K562 (cell line): ENCODE measurements around the gene TCF20. TPM values are rescaled to one million over a fixed set of nuclear protein-coding genes. Genes with fewer than 3 reads are reported as not detected.

Experiments
- ATAC-seq: fragments of 200-7000 bp; cut with Tn5 transposase; 3 replicates; pipeline ENCODE4 v1.9.1; 2020; ENCODE audit warnings: moderate library complexity
- BruUV-seq: library from RNA; stranded (reverse); fragments of 400-500 nt; replicated peaks from 2 replicates; lab custom pipeline; 2021; lab: Mats Ljungman, UMichigan
- CTCF ChIA-PET: fragments of 300-600 bp; formaldehyde crosslinking; extraction: SDS; loops from one replicate; lab custom pipeline; 2021; ENCODE audit warnings: low intra/inter-chr PET ratio; lab: Yijun Ruan, JAX
- POLR2A ChIA-PET: fragments of 300-600, 350-650 bp; sonication (Branson Sonifier 250); formaldehyde crosslinking; extraction: SDS; loops from one replicate; lab custom pipeline; 2021; ENCODE audit warnings: antibody characterized with exemption, inconsistent platforms; lab: Yijun Ruan, JAX
- DNase-seq, 4 experiments: peaks; one replicate each; pipeline versions ENCODE4 v3.0.0 to v3.0.0-alpha.2; 2011 to 2018; ENCODE audit warnings: low spot score in 3 of 4, mixed read lengths in 3 of 4; ENCODE audit errors: extremely low read depth in 1 of 4
- FAIRE-seq: peaks from 2 replicates; lab custom pipeline; 2011; peaks lifted over from hg19 to GRCh38; lab: Jason Lieb, UNC
- H2AFZ ChIP-seq: 2 replicates; pipeline ENCODE4 v1.6.0; 2011; ENCODE audit warnings: low read depth, low read length, control low read depth, inconsistent platforms
- H3K27ac ChIP-seq: fragments of 200-600 bp; 3 replicates; pipeline ENCODE4 v1.8.0; 2011; ENCODE audit warnings: low read depth, mild to moderate bottlenecking, control low read depth, inconsistent platforms, low read length, moderate library complexity, mixed read lengths; ENCODE audit errors: extremely low read depth
- H3K27me3 ChIP-seq, 2 experiments: fragments of 300-600 bp in 1 of 2; 2 replicates in 1 of 2; 3 replicates in 1 of 2; pipeline versions ENCODE4 v1.6.0 to v1.8.0; 2011; ENCODE audit warnings: inconsistent platforms in 2 of 2, low read length in 2 of 2, mild to moderate bottlenecking in 1 of 2, mixed read lengths in 1 of 2, moderate library complexity in 1 of 2; ENCODE audit not compliant: control insufficient read depth in 2 of 2, insufficient read depth in 2 of 2
- H3K36me3 ChIP-seq: fragments of 300-600 bp; 3 replicates; pipeline ENCODE4 v1.8.0; 2011; ENCODE audit warnings: mild to moderate bottlenecking, low read length, inconsistent platforms; ENCODE audit not compliant: control insufficient read depth, insufficient read depth
- H3K4me1 ChIP-seq, 2 experiments: fragments of 200-600 bp in 1 of 2; replicated peaks in 1 of 2; 2 replicates in 1 of 2; 3 replicates in 1 of 2; pipeline versions ENCODE4 v1.5.1 to v1.8.0; 2011; ENCODE audit warnings: inconsistent platforms in 2 of 2, low read length in 2 of 2, mild to moderate bottlenecking in 1 of 2, mixed read lengths in 1 of 2, moderate library complexity in 1 of 2; ENCODE audit not compliant: control insufficient read depth in 2 of 2, insufficient read depth in 2 of 2
- H3K4me2 ChIP-seq: 2 replicates; pipeline ENCODE4 v1.6.1; 2011; ENCODE audit warnings: low read length, control low read depth, inconsistent platforms, mixed read lengths; ENCODE audit not compliant: insufficient read depth
- H3K4me3 ChIP-seq: fragments of 200-600 bp; sonication (generic), shearing (Covaris generic); 2 replicates; pipeline ENCODE4 v1.5.1; 2016; ENCODE audit warnings: control low read depth, inconsistent platforms
- H3K79me2 ChIP-seq: fragments of 200-600 bp; 3 replicates; pipeline ENCODE4 v1.8.0; 2011; ENCODE audit warnings: low read length, inconsistent platforms; ENCODE audit not compliant: control insufficient read depth, insufficient read depth
- H3K9ac ChIP-seq, 2 experiments: 2 replicates each; pipeline versions ENCODE4 v1.6.0 to v1.6.1; 2011; ENCODE audit warnings: low read depth in 2 of 2, low read length in 2 of 2, control low read depth in 1 of 2, inconsistent platforms in 1 of 2, mild to moderate bottlenecking in 1 of 2, mixed read lengths in 1 of 2; ENCODE audit not compliant: insufficient read depth in 1 of 2
- H3K9me1 ChIP-seq: one replicate; pipeline ENCODE4 v1.6.0; 2011; ENCODE audit warnings: inconsistent platforms, mild to moderate bottlenecking, low read length, moderate library complexity; ENCODE audit not compliant: control insufficient read depth, insufficient read depth
- H3K9me3 ChIP-seq: replicated peaks from 2 replicates; pipeline ENCODE4 v1.5.1; 2011; ENCODE audit warnings: low read depth, low read length, inconsistent platforms; ENCODE audit not compliant: control insufficient read depth, insufficient read depth
- H4K20me1 ChIP-seq: replicated peaks from 2 replicates; pipeline ENCODE4 v1.6.1; 2011; ENCODE audit warnings: low read length, inconsistent platforms, mixed read lengths; ENCODE audit not compliant: control insufficient read depth, insufficient read depth
- CCNT2 ChIP-seq: IDR thresholded peaks from 2 replicates; pipeline ENCODE4 v1.6.1; 2011; ENCODE audit warnings: borderline replicate concordance, low read depth, mild to moderate bottlenecking, moderate library complexity, mixed read lengths, low read length; ENCODE audit not compliant: insufficient read length; ENCODE audit errors: extremely low read depth
- FOXM1 ChIP-seq, 2 experiments: fragments of 450-650 bp in 1 of 2; sonication (generic) in 1 of 2; formaldehyde crosslinking in 1 of 2; IDR thresholded peaks; 2 replicates each; pipeline versions ENCODE4 v1.6.1 to v1.9.0; 2017 to 2022; ENCODE audit warnings: low read depth in 2 of 2, mild to moderate bottlenecking in 2 of 2, missing genetic modification reagents in 1 of 2, moderate library complexity in 1 of 2
- MLLT1 ChIP-seq, 2 experiments: fragments of 450-650 bp; IDR thresholded peaks; 2 replicates each; pipeline ENCODE4 v1.6.1; 2016
- NCOA2 ChIP-seq, 2 experiments: fragments of 450-650 bp; IDR thresholded peaks; 2 replicates each; pipeline ENCODE4 v1.6.1; 2018; ENCODE audit warnings: mild to moderate bottlenecking in 2 of 2, moderate library complexity in 1 of 2; ENCODE audit not compliant: partially characterized antibody in 2 of 2
- SIRT6 ChIP-seq: IDR thresholded peaks from one replicate; pipeline ENCODE4 v1.6.1; 2012; ENCODE audit warnings: low read depth, mild to moderate bottlenecking, control low read depth, inconsistent platforms, low read length, moderate library complexity
- STAT5B ChIP-seq: fragments of 250-450 bp; sonication (Bioruptor Pico); IDR thresholded peaks from 2 replicates; pipeline ENCODE4 v1.8.0; 2021; ENCODE audit warnings: mild to moderate bottlenecking, inconsistent platforms
- TAF7 ChIP-seq: fragments of 450-650 bp; IDR thresholded peaks from 2 replicates; pipeline ENCODE4 v1.6.1; 2016; ENCODE audit warnings: missing genetic modification characterization, missing compliant biosample characterization
- TCF7L2 ChIP-seq: fragments of 150-350 bp; IDR thresholded peaks from 2 replicates; pipeline ENCODE4 v1.6.1; 2016; ENCODE audit warnings: low read depth, mild to moderate bottlenecking, low read length, moderate library complexity
- ZBTB2 ChIP-seq: fragments of 450-650 bp; IDR thresholded peaks from 2 replicates; pipeline ENCODE4 v1.6.1; 2016; ENCODE audit warnings: antibody characterized with exemption
- ZNF253 ChIP-seq: fragments of 250-450 bp; sonication (Bioruptor Pico); conservative IDR thresholded peaks from 2 replicates; pipeline ENCODE4 v1.6.1; 2021; ENCODE audit warnings: mild to moderate bottlenecking
- ZNF384 ChIP-seq: IDR thresholded peaks from 2 replicates; pipeline ENCODE4 v1.6.1; 2012; ENCODE audit warnings: low read depth, low read length, improper control_type of control experiment
- ZNF436 ChIP-seq: fragments of 250-450, 450-650 bp; sonication (Bioruptor Pico); formaldehyde crosslinking; IDR thresholded peaks from 2 replicates; pipeline ENCODE4 v1.7.0; 2020; ENCODE audit warnings: mild to moderate bottlenecking
- ZNF589 ChIP-seq: fragments of 200-800 bp; sonication (Bioruptor generic); IDR thresholded peaks from 2 replicates; pipeline ENCODE4 v1.6.1; 2016; ENCODE audit warnings: low read depth, missing genetic modification characterization, missing compliant biosample characterization
- WGBS: fragments of 100-300 bp; shearing (Covaris generic); methylation state at CpG from one replicate; pipeline ENCODE4 v1.1.6; 2016; ENCODE audit warnings: low coverage, mixed read lengths; ENCODE audit not compliant: insufficient coverage; ENCODE audit errors: missing lambda C conversion rate; 5-methylcytosine and 5-hydroxymethylcytosine counted together
- in situ Hi-C: fragments of 300-500 bp; cut with MboI; formaldehyde crosslinking; loops from 4 replicates; pipeline ENCODE4 v1.15.0; 2018; ENCODE audit warnings: inconsistent platforms, mixed read lengths
- intact Hi-C: fragments of 100-400 bp; cut with micrococcal nuclease; formaldehyde crosslinking; loops from 2 replicates; pipeline ENCODE4 v1.14.2; 2022
- polyA plus RNA-seq, 8 experiments: library from polyadenylated mRNA; depleted of rRNA in 4 of 8; stranded (reverse) in 5 of 8; unstranded in 3 of 8; fragments of >200 nt; fragmentation: Nextera tagmentation in 2 of 8; fragmentation: Illumina TruSeq in 1 of 8; extraction: Ambion mirVana in 2 of 8; extraction: Trizol in 1 of 8; gene quantifications; 2 replicates each; pipeline versions ENCODE4 v1.2.1 to v1.2.3, GENCODE V29; 2011 to 2014; ENCODE audit warnings: inconsistent platforms in 1 of 8, missing spikeins in 1 of 8
- total RNA-seq, 7 experiments: library from RNA; depleted of rRNA in 6 of 7; stranded (reverse); fragments of >200 nt in 6 of 7; fragmentation: Illumina TruSeq in 2 of 7; extraction: Trizol in 2 of 7; gene quantifications; 2 replicates each; pipeline versions ENCODE4 v1.2.1 to v1.2.3, GENCODE V29; 2011 to 2021; ENCODE audit warnings: low replicate concordance in 1 of 7

TCF20 gene
- total and polyA plus RNA-seq, 9 of the 15 experiments (the other 6 are each of a cell fraction or from before 2014, with no cell fraction given): 0.35 to 43.6 (median 17.5) TPM

GRCh38 chr22:42298746-42299145, 28.3 kb upstream of the TCF20 start:
- DNase-seq: no peak
- H4K20me1 ChIP-seq: no peaks in the 10 kb centered on the region
- TF ChIP-seq TAF7 (tag): no peak
- no peak for TF ChIP-seq MLLT1 (IDR thresholded peaks at IDR 0.05)
- TF ChIP-seq STAT5B: no peak
- no peak for TF ChIP-seq CCNT2
- no peak for TF ChIP-seq NCOA2 (IDR thresholded peaks at IDR 0.05; ENCODE audit: partially characterized antibody in 2 of 2)
- TF ChIP-seq ZBTB2: no peak
- no peak for TF ChIP-seq ZNF589 (CRISPR knock-in tag)
- TF ChIP-seq TCF7L2: no peak
- TF ChIP-seq ZNF436 (CRISPR knock-in tag): no peak
- TF ChIP-seq SIRT6: no peak
- no peak for TF ChIP-seq FOXM1 (IDR thresholded peaks at IDR 0.05; ENCODE audit: low read depth)
- no peak for TF ChIP-seq FOXM1 (CRISPR knock-in tag; IDR thresholded peaks at IDR 0.05; ENCODE audit: low read depth)
- TF ChIP-seq ZNF384: no peak
- TF ChIP-seq ZNF253: no peak
- ChIA-PET POLR2A (interaction anchor here (0.6 kb wide), 1 partner anchor 20 kb away, joined by 3 read pairs; no protein-coding TSS in a partner anchor), CTCF (no interaction called here)
- H3K27me3 ChIP-seq: no peaks in the 10 kb centered on the region
- H3K9me1 ChIP-seq: no peaks in the 10 kb centered on the region
- H3K9me3 ChIP-seq: no peaks in the 10 kb centered on the region
- intact Hi-C loops (no loop called here), in situ Hi-C loops (no loop called here)
- H2AFZ ChIP-seq: no peak overlapping the region
- no peak for FAIRE-seq
- no peak overlapping the region; a peak in 2 of 4 replicates for H3K9ac ChIP-seq
- no peaks in the 10 kb centered on the region for H3K36me3 ChIP-seq
- H3K4me2 ChIP-seq: no peak overlapping the region
- H3K27ac ChIP-seq: no peak overlapping the region
- WGBS: 60% methylated on average over 1 of the region's 8 CpGs
- BruUV-seq: no TSS peak
- no peak for ATAC-seq
- no peaks in the 10 kb centered on the region for H3K79me2 ChIP-seq
- peaks cover 18 to 57% of the 10 kb centered on the region in 2 experiments for H3K4me1 ChIP-seq
- no peak overlapping the region for H3K4me3 ChIP-seq
